Adrenal gland (tissue), 5 donors: ENCODE results near the gene C1QTNF1.

ENCODE experiments used
- POLR2A ChIP-seq, 2 donors: fragments of 450-650 bp; IDR thresholded peaks; one replicate each; pipeline ENCODE4 v1.6.1; 2017; ENCODE audit warnings: antibody characterized with exemption in 2 of 2, mild to moderate bottlenecking in 2 of 2, moderate library complexity in 1 of 2
- TF ChIP-seq, protein P1 (sequence below), 6 experiments: fragments of 450-650 bp in 4 of 6; fragments of 200-600 bp in 2 of 6; sonication (generic) in 1 of 6; IDR thresholded peaks; 1 replicate in 5 of 6; 2 replicates in 1 of 6; pipeline versions ENCODE4 v1.5.1 to v1.8.0; 2016 to 2021; ENCODE audit warnings: antibody characterized with exemption in 6 of 6, mild to moderate bottlenecking in 2 of 6, moderate library complexity in 1 of 6
- donor health status: DM: no; HTN: no; CAD: no.

DNA sequence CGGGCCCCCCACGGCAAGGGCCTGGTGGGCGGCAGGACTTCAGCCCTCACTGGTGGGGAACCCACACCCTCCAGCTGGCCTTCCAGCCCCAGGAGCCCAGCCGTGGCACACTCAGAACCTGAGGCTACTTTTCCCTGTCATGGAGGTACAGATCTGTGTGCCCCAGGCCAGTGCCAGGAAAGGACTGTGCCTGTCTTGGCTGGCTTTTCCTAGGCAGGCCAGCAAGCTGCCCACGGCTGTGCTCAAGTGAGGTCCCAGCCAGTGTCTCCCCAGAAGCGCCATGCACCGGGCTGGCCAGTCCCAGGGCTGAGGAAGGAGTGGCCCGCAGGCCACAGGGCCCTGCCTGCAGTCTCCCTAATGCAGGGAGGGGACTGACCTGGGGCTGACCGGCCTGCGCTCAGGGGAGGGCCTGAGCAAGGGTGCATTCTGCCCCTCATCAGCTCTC, 67.3 kb downstream of the C1QTNF1 start:
- TF ChIP-seq, protein P1, sequence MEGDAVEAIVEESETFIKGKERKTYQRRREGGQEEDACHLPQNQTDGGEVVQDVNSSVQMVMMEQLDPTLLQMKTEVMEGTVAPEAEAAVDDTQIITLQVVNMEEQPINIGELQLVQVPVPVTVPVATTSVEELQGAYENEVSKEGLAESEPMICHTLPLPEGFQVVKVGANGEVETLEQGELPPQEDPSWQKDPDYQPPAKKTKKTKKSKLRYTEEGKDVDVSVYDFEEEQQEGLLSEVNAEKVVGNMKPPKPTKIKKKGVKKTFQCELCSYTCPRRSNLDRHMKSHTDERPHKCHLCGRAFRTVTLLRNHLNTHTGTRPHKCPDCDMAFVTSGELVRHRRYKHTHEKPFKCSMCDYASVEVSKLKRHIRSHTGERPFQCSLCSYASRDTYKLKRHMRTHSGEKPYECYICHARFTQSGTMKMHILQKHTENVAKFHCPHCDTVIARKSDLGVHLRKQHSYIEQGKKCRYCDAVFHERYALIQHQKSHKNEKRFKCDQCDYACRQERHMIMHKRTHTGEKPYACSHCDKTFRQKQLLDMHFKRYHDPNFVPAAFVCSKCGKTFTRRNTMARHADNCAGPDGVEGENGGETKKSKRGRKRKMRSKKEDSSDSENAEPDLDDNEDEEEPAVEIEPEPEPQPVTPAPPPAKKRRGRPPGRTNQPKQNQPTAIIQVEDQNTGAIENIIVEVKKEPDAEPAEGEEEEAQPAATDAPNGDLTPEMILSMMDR (IDR thresholded peaks at IDR 0.05), result no peak
- TF ChIP-seq POLR2A (IDR thresholded peaks at IDR 0.05), result no peak
